Ovary (tissue), 3 donors: Measurements from ENCODE around the gene ACVR1.

Experiments
- EP300 ChIP-seq: sonication (generic); formaldehyde crosslinking; IDR thresholded peaks from one replicate; pipeline ENCODE4 v1.6.1; 2017; ENCODE audit warnings: antibody characterized with exemption
- POLR2A ChIP-seq: fragments of 450-650 bp; IDR thresholded peaks from one replicate; pipeline ENCODE4 v1.6.1; 2017; ENCODE audit warnings: antibody characterized with exemption, mild to moderate bottlenecking, moderate library complexity
- TF ChIP-seq, protein P1 (sequence below), 3 donors: fragments of 450-650 bp in 2 of 3; fragments of 200-600 bp in 1 of 3; IDR thresholded peaks; one replicate each; pipeline versions ENCODE4 v1.5.1 to v1.8.0; 2016 to 2022; ENCODE audit warnings: antibody characterized with exemption in 3 of 3, mild to moderate bottlenecking in 1 of 3
- donor health status: DM: no; HTN: no; CAD: no.

DNA sequence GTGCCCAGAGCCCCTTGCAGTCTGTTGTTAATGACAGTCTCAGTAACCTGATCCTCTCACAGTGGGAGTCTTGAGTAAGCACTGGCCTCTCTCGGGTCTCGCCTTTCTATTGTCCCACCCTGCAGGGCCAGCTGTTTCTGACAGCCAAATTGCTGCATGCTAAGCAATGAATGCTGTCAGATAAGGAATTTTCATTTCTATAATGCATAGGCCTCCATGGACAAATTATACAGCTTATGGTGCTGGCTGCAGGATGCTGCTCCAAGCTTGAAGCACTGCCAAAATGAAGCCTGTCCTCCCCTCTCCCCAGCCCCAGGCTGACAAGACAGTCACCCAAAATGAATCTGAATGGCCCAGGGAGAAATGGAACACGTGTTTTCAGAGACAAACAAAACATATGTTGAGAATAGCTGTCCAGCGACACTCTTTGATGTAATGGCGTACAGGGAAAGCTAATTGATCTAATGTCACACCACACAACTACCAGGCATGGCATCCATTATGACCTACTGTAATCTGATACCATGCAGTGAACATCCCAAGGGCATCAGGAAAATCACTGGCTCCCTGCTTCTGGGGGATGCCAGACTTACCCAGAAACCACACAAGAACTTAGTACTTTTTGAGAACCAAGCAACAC is 36.8 kb downstream of the ACVR1 start:
- TF ChIP-seq, protein P1, sequence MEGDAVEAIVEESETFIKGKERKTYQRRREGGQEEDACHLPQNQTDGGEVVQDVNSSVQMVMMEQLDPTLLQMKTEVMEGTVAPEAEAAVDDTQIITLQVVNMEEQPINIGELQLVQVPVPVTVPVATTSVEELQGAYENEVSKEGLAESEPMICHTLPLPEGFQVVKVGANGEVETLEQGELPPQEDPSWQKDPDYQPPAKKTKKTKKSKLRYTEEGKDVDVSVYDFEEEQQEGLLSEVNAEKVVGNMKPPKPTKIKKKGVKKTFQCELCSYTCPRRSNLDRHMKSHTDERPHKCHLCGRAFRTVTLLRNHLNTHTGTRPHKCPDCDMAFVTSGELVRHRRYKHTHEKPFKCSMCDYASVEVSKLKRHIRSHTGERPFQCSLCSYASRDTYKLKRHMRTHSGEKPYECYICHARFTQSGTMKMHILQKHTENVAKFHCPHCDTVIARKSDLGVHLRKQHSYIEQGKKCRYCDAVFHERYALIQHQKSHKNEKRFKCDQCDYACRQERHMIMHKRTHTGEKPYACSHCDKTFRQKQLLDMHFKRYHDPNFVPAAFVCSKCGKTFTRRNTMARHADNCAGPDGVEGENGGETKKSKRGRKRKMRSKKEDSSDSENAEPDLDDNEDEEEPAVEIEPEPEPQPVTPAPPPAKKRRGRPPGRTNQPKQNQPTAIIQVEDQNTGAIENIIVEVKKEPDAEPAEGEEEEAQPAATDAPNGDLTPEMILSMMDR (IDR thresholded peaks at IDR 0.05), result no peak
- TF ChIP-seq POLR2A (no peak), EP300 (no peak)
